Measurements from ENCODE around the gene GABPB2. TPM values are rescaled to one million over a fixed set of nuclear protein-coding genes. Genes with fewer than 3 reads are reported as not detected.

The GABPB2 gene
- total and polyA plus RNA-seq, 2 of the 13 experiments (the other 11 are each of a cell fraction or from before 2014, with no cell fraction given) = 0.09 TPM; not detected in 1

DNA sequence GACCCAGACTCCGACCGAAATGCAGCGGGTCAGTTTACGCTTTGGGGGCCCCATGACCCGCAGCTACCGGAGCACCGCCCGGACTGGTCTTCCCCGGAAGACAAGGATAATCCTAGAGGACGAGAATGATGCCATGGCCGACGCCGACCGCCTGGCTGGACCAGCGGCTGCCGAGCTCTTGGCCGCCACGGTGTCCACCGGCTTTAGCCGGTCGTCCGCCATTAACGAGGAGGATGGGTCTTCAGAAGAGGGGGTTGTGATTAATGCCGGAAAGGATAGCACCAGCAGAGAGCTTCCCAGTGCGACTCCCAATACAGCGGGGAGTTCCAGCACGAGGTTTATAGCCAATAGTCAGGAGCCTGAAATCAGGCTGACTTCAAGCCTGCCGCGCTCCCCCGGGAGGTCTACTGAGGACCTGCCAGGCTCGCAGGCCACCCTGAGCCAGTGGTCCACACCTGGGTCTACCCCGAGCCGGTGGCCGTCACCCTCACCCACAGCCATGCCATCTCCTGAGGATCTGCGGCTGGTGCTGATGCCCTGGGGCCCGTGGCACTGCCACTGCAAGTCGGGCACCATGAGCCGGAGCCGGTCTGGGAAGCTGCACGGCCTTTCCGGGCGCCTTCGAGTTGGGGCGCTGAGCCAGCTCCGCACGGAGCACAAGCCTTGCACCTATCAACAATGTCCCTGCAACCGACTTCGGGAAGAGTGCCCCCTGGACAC lies 22.5 kb upstream of the GABPB2 start (continued):
- TF ChIP-seq ZMYM2 (CRISPR knock-in tag; IDR thresholded peaks at IDR 0.05) = no peak
- TF ChIP-seq TFDP1 (CRISPR knock-in tag; IDR thresholded peaks at IDR 0.05; ENCODE audit: borderline replicate concordance) = peak; percentile 59; the same call in 1 of the 2 replicates
- no peak for TF ChIP-seq TAF15 (IDR thresholded peaks at IDR 0.05; ENCODE audit: low read depth, low read length, poor library complexity, severe bottlenecking)
- TF ChIP-seq CCAR2 (optimal IDR thresholded peaks at IDR 0.05; ENCODE audit: low read depth, low read length) = no peak
- no peak for TF ChIP-seq ZNF207 (IDR thresholded peaks at IDR 0.05; ENCODE audit: borderline replicate concordance)
- no peak for TF ChIP-seq ZBTB33 (CRISPR knock-in tag; IDR thresholded peaks at IDR 0.05)
- TF ChIP-seq ZNF138 (CRISPR knock-in tag; IDR thresholded peaks at IDR 0.05; ENCODE audit: low read depth) = no peak; the same call in 1 of the 2 replicates
- no peak for TF ChIP-seq ZNF569 (CRISPR knock-in tag; IDR thresholded peaks at IDR 0.05; ENCODE audit: borderline replicate concordance)
- TF ChIP-seq GABPA (IDR thresholded peaks at IDR 0.05; ENCODE audit: low read depth, low read length) = no peak
- TF ChIP-seq GABPA (CRISPR knock-in tag; IDR thresholded peaks at IDR 0.05; ENCODE audit: low read depth) = no peak
- TF ChIP-seq, protein P1, sequence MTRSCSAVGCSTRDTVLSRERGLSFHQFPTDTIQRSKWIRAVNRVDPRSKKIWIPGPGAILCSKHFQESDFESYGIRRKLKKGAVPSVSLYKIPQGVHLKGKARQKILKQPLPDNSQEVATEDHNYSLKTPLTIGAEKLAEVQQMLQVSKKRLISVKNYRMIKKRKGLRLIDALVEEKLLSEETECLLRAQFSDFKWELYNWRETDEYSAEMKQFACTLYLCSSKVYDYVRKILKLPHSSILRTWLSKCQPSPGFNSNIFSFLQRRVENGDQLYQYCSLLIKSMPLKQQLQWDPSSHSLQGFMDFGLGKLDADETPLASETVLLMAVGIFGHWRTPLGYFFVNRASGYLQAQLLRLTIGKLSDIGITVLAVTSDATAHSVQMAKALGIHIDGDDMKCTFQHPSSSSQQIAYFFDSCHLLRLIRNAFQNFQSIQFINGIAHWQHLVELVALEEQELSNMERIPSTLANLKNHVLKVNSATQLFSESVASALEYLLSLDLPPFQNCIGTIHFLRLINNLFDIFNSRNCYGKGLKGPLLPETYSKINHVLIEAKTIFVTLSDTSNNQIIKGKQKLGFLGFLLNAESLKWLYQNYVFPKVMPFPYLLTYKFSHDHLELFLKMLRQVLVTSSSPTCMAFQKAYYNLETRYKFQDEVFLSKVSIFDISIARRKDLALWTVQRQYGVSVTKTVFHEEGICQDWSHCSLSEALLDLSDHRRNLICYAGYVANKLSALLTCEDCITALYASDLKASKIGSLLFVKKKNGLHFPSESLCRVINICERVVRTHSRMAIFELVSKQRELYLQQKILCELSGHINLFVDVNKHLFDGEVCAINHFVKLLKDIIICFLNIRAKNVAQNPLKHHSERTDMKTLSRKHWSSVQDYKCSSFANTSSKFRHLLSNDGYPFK (CRISPR knock-in tag; IDR thresholded peaks at IDR 0.05; ENCODE audit: borderline replicate concordance) = peak; percentile 83; the same call in 1 of the 2 replicates
- TF ChIP-seq ZNF101 (CRISPR knock-in tag; IDR thresholded peaks at IDR 0.05; ENCODE audit: borderline replicate concordance, low read depth) = no peak
- TF ChIP-seq, protein P2, sequence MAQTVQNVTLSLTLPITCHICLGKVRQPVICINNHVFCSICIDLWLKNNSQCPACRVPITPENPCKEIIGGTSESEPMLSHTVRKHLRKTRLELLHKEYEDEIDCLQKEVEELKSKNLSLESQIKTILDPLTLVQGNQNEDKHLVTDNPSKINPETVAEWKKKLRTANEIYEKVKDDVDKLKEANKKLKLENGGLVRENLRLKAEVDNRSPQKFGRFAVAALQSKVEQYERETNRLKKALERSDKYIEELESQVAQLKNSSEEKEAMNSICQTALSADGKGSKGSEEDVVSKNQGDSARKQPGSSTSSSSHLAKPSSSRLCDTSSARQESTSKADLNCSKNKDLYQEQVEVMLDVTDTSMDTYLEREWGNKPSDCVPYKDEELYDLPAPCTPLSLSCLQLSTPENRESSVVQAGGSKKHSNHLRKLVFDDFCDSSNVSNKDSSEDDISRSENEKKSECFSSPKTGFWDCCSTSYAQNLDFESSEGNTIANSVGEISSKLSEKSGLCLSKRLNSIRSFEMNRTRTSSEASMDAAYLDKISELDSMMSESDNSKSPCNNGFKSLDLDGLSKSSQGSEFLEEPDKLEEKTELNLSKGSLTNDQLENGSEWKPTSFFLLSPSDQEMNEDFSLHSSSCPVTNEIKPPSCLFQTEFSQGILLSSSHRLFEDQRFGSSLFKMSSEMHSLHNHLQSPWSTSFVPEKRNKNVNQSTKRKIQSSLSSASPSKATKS (CRISPR knock-in tag; IDR thresholded peaks at IDR 0.05) = no peak
- no peak for TF ChIP-seq FOXK2 (IDR thresholded peaks at IDR 0.05)
- TF ChIP-seq, protein P3, sequence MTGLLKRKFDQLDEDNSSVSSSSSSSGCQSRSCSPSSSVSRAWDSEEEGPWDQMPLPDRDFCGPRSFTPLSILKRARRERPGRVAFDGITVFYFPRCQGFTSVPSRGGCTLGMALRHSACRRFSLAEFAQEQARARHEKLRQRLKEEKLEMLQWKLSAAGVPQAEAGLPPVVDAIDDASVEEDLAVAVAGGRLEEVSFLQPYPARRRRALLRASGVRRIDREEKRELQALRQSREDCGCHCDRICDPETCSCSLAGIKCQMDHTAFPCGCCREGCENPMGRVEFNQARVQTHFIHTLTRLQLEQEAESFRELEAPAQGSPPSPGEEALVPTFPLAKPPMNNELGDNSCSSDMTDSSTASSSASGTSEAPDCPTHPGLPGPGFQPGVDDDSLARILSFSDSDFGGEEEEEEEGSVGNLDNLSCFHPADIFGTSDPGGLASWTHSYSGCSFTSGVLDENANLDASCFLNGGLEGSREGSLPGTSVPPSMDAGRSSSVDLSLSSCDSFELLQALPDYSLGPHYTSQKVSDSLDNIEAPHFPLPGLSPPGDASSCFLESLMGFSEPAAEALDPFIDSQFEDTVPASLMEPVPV (CRISPR knock-in tag; IDR thresholded peaks at IDR 0.05) = peak; percentile 29; the same call in 1 of the 2 replicates
